Kidney (tissue), 14 donors: ENCODE results near the gene PIH1D1. TPM values are rescaled to one million over a fixed set of nuclear protein-coding genes. Genes with fewer than 3 reads are reported as not detected.

ENCODE experiments used
- DNase-seq, 5 donors: peaks; one replicate each; pipeline ENCODE4 v3.0.0-alpha.2; 2013 to 2020
- FAIRE-seq: peaks from 2 replicates; lab custom pipeline; 2012; peaks lifted over from hg19 to GRCh38; lab: Jason Lieb, UNC
- H3K27ac ChIP-seq, 2 donors: one replicate each; pipeline ENCODE4 v1.7.0; 2013; ENCODE audit warnings: low read depth in 2 of 2, low read length in 2 of 2, inconsistent platforms in 1 of 2
- H3K27me3 ChIP-seq: one replicate; pipeline ENCODE4 v1.7.1; 2013; ENCODE audit warnings: low read length, inconsistent platforms; ENCODE audit not compliant: control insufficient read depth, insufficient read depth
- H3K36me3 ChIP-seq, 3 donors: one replicate each; pipeline versions ENCODE4 v1.7.0 to v1.7.1; 2013; ENCODE audit warnings: low read length in 3 of 3, control low read depth in 1 of 3, inconsistent platforms in 1 of 3; ENCODE audit not compliant: insufficient read depth in 3 of 3, control insufficient read depth in 2 of 3
- H3K4me1 ChIP-seq, 3 donors: one replicate each; pipeline versions ENCODE4 v1.7.0 to v1.7.1; 2013; ENCODE audit warnings: low read length in 3 of 3, inconsistent platforms in 1 of 3, low read depth in 1 of 3; ENCODE audit not compliant: control insufficient read depth in 2 of 3, insufficient read depth in 2 of 3
- H3K4me3 ChIP-seq, 3 donors: one replicate each; pipeline versions ENCODE4 v1.7.0 to v1.8.1; 2013; ENCODE audit warnings: low read length in 3 of 3, control low read depth in 1 of 3, inconsistent platforms in 1 of 3
- H3K9ac ChIP-seq, 3 donors: one replicate each; pipeline versions ENCODE4 v1.7.0 to v1.7.1; 2013; ENCODE audit warnings: low read length in 3 of 3, control low read depth in 1 of 3, inconsistent platforms in 1 of 3
- H3K9me3 ChIP-seq, 3 donors: one replicate each; pipeline versions ENCODE4 v1.7.0 to v1.7.1; 2013; ENCODE audit warnings: low read length in 3 of 3, control low read depth in 1 of 3, inconsistent platforms in 1 of 3; ENCODE audit not compliant: control insufficient read depth in 2 of 3, insufficient read depth in 1 of 3
- intact Hi-C: fragments of 100-400 bp; cut with DNase I; formaldehyde crosslinking; loops from one replicate; pipeline ENCODE4 v1.11.1; 2022
- polyA plus RNA-seq: library from polyadenylated mRNA; stranded (reverse); fragments of 350-450 nt; fragmentation: Illumina TruSeq; extraction: RNeasy Lipid Tissue Mini Kit (QIAGEN cat#74804); gene quantifications from one replicate; pipeline ENCODE4 v1.2.3, GENCODE V29; 2014; ENCODE audit warnings: low read depth, low replicate concordance; ENCODE audit not compliant: insufficient read depth
- total RNA-seq: library from RNA; stranded (reverse); fragmentation: NEBNext Ultra II Directional; extraction: Animal tissue kit (Norgen Biotek cat#: 25700); gene quantifications from one replicate; pipeline ENCODE4 v1.2.1, GENCODE V29; 2021
- TF ChIP-seq, protein P1 (sequence below): IDR thresholded peaks from 3 replicates; pipeline ENCODE4 v1.5.1; 2012; ENCODE audit warnings: mild to moderate bottlenecking, moderate library complexity, borderline replicate concordance; ENCODE audit not compliant: insufficient read depth; ENCODE audit errors: extremely low read depth
- donor health status: control.
- donor health status: control.
- donor health status: control.
- donor health status: control.
- donor health status: control.
- donor health status: DM: yes; HTN: yes; CAD: no.
- donor health status: Normal renal cell carcinoma (clear cell type).

Gene PIH1D1
- total and polyA plus RNA-seq, 2 donors from 2014 or later = 74.0 to 97.2 TPM

DNA sequence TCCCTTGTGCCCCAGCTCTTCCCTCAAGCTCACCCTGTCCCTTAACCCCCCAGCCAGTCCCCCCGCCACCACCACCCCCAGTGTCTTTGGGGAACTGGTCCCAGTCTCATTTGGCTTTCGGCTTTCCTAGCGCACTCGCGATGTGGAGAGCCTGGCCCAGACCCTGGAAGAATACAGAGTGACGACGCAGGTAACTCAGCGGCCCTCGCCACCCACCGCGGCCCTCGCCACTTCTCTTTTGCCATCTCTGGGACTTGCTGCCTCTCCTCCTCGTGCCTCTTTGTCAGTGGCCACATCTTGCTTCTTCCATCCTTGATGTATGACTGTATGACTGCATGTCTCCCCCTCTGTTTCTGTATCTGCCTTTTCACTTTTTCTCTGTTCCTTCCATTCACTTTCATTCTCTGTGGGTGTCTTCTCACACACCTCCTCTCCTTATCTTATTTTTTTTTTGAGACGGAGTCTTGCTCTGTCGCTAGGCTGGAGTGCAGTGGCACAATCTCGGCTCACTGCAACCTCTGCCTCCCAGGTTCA is 44.1 kb downstream of the PIH1D1 start:
- no peak for DNase-seq
- Histone ChIP-seq H3K4me3 (no peak overlapping the region), H3K4me1 (no peaks in the 10 kb centered on the region), H3K27me3 (no peaks in the 10 kb centered on the region), H3K27ac (no peak overlapping the region), H3K9me3 (no peaks in the 10 kb centered on the region), H3K9ac (no peak overlapping the region), H3K36me3 (no peaks in the 10 kb centered on the region)
- TF ChIP-seq, protein P1, sequence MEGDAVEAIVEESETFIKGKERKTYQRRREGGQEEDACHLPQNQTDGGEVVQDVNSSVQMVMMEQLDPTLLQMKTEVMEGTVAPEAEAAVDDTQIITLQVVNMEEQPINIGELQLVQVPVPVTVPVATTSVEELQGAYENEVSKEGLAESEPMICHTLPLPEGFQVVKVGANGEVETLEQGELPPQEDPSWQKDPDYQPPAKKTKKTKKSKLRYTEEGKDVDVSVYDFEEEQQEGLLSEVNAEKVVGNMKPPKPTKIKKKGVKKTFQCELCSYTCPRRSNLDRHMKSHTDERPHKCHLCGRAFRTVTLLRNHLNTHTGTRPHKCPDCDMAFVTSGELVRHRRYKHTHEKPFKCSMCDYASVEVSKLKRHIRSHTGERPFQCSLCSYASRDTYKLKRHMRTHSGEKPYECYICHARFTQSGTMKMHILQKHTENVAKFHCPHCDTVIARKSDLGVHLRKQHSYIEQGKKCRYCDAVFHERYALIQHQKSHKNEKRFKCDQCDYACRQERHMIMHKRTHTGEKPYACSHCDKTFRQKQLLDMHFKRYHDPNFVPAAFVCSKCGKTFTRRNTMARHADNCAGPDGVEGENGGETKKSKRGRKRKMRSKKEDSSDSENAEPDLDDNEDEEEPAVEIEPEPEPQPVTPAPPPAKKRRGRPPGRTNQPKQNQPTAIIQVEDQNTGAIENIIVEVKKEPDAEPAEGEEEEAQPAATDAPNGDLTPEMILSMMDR = no peak
- FAIRE-seq = no peak
- intact Hi-C loops = no loop called here

DNA sequence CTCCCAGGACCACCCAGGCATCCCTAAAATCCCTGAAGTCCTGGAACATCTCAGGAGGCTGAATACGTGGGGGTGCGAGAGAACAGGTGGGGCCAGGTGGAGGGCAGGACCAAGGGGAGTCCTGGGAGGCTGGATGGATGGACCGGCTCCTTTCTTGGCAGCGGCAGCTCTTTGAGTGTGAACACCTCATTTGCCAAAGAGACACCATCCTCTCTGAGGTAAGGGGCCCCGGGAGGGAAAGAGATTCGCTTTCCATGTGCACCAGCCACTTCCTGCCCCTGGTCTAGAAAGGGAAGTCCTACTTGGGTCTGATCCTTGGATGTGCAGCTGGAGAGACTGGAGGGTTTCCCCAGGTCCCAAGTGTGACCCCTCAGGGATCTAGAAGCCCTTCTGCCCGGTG is 44.5 kb downstream of the PIH1D1 start:
- no peak overlapping the region for H3K4me3 ChIP-seq
- no peaks in the 10 kb centered on the region for H3K27me3 ChIP-seq
- H3K27ac ChIP-seq = no peak overlapping the region
- no peak for FAIRE-seq
- no peak overlapping the region for H3K9ac ChIP-seq
- intact Hi-C loops = no loop called here
- no peaks in the 10 kb centered on the region for H3K36me3 ChIP-seq
- H3K9me3 ChIP-seq = no peaks in the 10 kb centered on the region
- no peak for DNase-seq
- H3K4me1 ChIP-seq = no peaks in the 10 kb centered on the region
- TF ChIP-seq, protein P1 = no peak

DNA sequence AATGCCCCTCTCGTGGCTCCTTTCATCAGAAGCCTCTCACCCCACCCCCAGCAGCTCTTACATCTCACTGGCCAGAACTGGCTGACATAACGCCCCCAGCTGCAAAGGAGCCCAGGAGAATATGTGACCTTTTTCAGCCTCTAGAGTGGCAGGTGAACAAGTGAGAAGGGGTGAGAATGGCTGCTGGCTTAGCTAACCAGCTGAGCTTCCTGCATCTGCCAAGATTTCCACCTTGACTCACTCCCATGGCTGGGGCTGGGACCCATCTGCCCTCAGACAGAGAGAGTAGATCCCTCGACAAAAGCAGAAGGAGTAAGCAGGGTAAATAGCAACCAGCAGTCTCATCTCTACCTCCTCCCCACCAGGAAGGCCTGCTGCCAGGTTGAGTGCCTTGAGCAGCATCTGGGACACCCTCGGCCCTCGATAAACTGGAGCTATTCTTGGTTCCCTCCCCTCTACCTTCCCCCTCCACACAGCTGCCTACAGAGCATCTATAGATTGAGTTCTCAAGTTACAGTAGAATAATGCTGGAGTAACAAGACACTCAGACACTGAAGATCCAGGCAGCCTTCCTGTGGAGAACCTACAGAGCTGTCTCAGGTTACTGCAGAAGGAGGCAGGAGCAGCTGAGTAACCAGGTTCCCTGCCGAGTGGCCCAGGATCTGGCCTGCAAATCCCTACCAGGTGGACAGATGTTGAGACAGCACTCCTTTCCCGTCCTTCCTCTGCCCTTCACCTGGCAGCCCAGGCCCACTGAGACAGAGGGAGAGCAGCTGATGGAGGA is 48.0 kb downstream of the PIH1D1 start:
- peak in 3 of 5 donors; percentile 73 to 90 (median 74) for DNase-seq
- no peak for FAIRE-seq
- Histone ChIP-seq H3K9me3 (no peaks in the 10 kb centered on the region), H3K9ac (no peak overlapping the region), H3K27ac (no peak overlapping the region), H3K4me3 (no peak overlapping the region), H3K27me3 (no peaks in the 10 kb centered on the region), H3K36me3 (no peaks in the 10 kb centered on the region), H3K4me1 (no peaks in the 10 kb centered on the region)
- intact Hi-C loops = no loop called here
- TF ChIP-seq, protein P1 = no peak
